Measurements from ENCODE around the gene STK32C. TPM values are rescaled to one million over a fixed set of nuclear protein-coding genes. Genes with fewer than 3 reads are reported as not detected.

The STK32C gene
- total and polyA plus RNA-seq, 10 of the 15 experiments (the other 5 are each of a cell fraction or from before 2014, with no cell fraction given): 1.5 to 18.1 (median 6.4) TPM

DNA sequence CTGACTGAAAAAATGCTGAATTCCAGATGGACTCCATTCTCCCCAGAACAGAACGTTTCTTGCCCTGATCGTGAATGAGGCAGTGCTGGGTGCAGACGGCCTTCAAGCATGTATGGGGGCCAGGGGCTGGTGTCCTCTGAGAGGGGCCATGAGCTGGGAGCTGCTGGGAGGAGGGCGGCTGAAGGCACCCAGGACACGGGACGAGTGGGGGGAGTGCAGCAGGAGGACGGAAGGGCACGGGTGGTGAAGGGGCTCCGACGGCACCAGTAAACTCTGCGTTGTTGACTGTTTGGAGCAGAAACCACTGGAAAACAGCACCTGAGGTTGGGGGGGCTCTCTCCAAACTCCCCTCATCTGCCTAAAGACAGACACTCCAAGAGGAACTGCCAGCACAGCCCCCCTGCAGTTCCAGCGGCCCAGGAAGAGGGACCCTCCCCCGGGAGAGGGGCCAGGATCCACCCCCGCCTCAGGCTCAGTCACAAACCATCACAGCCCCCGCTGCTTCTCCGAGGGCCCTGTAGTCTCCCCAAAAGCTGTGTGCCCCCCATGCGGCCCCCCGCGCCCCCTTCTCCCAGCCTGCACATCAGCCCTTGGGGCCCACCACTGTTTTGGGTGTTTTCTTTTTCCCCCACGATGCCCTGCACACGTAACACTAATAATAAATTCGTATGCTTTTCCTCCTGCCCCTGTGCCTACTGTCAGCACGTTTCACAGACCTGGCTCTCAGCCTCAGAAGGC, 65.5 kb downstream of the STK32C start:
- no peak overlapping the region for H2AFZ ChIP-seq (ENCODE audit: control insufficient read depth, low read depth, low read length)
- RAD21 ChIA-PET (ENCODE audit: unreplicated experiment): interaction anchor here (0.6 kb wide), 1 partner anchor 891 kb away, joined by 3 read pairs; no protein-coding TSS in a partner anchor
- no peaks in the 10 kb centered on the region for H3K4me1 ChIP-seq (ENCODE audit: control insufficient read depth, insufficient read depth, low read length)
- SMC1A ChIA-PET (ENCODE audit: uncharacterized antibody, unreplicated experiment): no interaction called here
- DNase-seq (ENCODE audit: low read depth, low spot score) (no peak), ATAC-seq (no peak), FAIRE-seq (no peak)
- BruUV-seq (replicated peaks): no TSS peak
- in situ Hi-C loops (cut with MboI) (no loop called here), intact Hi-C loops (cut with micrococcal nuclease; ENCODE audit: unreplicated experiment) (no loop called here)
- H3K4me2 ChIP-seq (ENCODE audit: control insufficient read depth, insufficient read depth): no peak overlapping the region
- no peaks in the 10 kb centered on the region for H4K20me1 ChIP-seq (ENCODE audit: control insufficient read depth, insufficient read depth)
- 11% methylated on average over 17 of the region's 23 CpGs for WGBS (ENCODE audit: insufficient coverage, insufficient replicate concordance, low lambda C conversion rate, missing lambda C conversion rate)
- H3K79me2 ChIP-seq (ENCODE audit: control insufficient read depth, insufficient read depth, low read length): no peaks in the 10 kb centered on the region
- no peaks in the 10 kb centered on the region for H3K36me3 ChIP-seq (ENCODE audit: control insufficient read depth in 2 of 2, insufficient read depth in 2 of 2, low read length in 1 of 2)
- H3K9me3 ChIP-seq (replicated peaks; ENCODE audit: control insufficient read depth, insufficient read depth, low read length): no peaks in the 10 kb centered on the region
- POLR2A ChIA-PET: no interaction called here
- H3K9ac ChIP-seq (ENCODE audit: control insufficient read depth, insufficient read depth, low read length): no peak overlapping the region
- no peak overlapping the region for H3K27ac ChIP-seq (ENCODE audit: control insufficient read depth, insufficient read depth)
- no peaks in the 10 kb centered on the region for H3K27me3 ChIP-seq (replicated peaks in 1 of 2; ENCODE audit: control insufficient read depth in 2 of 2, insufficient read depth in 2 of 2, low read length in 1 of 2)
- CTCF ChIA-PET: no interaction called here
- no peak overlapping the region for H3K4me3 ChIP-seq
- TF ChIP-seq SMC3 (IDR thresholded peaks at IDR 0.05; ENCODE audit: borderline replicate concordance, low read length) (no peak), SMARCA5 (IDR thresholded peaks at IDR 0.05) (no peak), HDAC6 (IDR thresholded peaks at IDR 0.05; ENCODE audit: unreplicated experiment) (no peak), MTA2 (IDR thresholded peaks at IDR 0.05; ENCODE audit: low read depth) (no peak)
- TF ChIP-seq, protein P1, sequence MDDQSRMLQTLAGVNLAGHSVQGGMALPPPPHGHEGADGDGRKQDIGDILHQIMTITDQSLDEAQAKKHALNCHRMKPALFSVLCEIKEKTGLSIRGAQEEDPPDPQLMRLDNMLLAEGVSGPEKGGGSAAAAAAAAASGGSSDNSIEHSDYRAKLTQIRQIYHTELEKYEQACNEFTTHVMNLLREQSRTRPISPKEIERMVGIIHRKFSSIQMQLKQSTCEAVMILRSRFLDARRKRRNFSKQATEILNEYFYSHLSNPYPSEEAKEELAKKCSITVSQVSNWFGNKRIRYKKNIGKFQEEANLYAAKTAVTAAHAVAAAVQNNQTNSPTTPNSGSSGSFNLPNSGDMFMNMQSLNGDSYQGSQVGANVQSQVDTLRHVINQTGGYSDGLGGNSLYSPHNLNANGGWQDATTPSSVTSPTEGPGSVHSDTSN (IDR thresholded peaks at IDR 0.05; ENCODE audit: insufficient replicate concordance, low read depth, low read length): no peak
- TF ChIP-seq, protein P2, sequence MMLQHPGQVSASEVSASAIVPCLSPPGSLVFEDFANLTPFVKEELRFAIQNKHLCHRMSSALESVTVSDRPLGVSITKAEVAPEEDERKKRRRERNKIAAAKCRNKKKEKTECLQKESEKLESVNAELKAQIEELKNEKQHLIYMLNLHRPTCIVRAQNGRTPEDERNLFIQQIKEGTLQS (IDR thresholded peaks at IDR 0.05; ENCODE audit: borderline replicate concordance, extremely low read depth, low read depth, low read length): no peak
- TF ChIP-seq, protein P3, sequence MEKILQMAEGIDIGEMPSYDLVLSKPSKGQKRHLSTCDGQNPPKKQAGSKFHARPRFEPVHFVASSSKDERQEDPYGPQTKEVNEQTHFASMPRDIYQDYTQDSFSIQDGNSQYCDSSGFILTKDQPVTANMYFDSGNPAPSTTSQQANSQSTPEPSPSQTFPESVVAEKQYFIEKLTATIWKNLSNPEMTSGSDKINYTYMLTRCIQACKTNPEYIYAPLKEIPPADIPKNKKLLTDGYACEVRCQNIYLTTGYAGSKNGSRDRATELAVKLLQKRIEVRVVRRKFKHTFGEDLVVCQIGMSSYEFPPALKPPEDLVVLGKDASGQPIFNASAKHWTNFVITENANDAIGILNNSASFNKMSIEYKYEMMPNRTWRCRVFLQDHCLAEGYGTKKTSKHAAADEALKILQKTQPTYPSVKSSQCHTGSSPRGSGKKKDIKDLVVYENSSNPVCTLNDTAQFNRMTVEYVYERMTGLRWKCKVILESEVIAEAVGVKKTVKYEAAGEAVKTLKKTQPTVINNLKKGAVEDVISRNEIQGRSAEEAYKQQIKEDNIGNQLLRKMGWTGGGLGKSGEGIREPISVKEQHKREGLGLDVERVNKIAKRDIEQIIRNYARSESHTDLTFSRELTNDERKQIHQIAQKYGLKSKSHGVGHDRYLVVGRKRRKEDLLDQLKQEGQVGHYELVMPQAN (conservative IDR thresholded peaks at IDR 0.05): no peak
- TF ChIP-seq, protein P4, sequence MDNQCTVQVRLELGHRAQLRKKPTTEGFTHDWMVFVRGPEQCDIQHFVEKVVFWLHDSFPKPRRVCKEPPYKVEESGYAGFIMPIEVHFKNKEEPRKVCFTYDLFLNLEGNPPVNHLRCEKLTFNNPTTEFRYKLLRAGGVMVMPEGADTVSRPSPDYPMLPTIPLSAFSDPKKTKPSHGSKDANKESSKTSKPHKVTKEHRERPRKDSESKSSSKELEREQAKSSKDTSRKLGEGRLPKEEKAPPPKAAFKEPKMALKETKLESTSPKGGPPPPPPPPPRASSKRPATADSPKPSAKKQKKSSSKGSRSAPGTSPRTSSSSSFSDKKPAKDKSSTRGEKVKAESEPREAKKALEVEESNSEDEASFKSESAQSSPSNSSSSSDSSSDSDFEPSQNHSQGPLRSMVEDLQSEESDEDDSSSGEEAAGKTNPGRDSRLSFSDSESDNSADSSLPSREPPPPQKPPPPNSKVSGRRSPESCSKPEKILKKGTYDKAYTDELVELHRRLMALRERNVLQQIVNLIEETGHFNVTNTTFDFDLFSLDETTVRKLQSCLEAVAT (IDR thresholded peaks at IDR 0.05): no peak
- TF ChIP-seq, protein P5, sequence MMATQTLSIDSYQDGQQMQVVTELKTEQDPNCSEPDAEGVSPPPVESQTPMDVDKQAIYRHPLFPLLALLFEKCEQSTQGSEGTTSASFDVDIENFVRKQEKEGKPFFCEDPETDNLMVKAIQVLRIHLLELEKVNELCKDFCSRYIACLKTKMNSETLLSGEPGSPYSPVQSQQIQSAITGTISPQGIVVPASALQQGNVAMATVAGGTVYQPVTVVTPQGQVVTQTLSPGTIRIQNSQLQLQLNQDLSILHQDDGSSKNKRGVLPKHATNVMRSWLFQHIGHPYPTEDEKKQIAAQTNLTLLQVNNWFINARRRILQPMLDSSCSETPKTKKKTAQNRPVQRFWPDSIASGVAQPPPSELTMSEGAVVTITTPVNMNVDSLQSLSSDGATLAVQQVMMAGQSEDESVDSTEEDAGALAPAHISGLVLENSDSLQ (IDR thresholded peaks at IDR 0.05): no peak

Data from GM12878 (cell line).